Caco-2 (cell line): ENCODE results near the gene EPHA1. TPM values are rescaled to one million over a fixed set of nuclear protein-coding genes. Genes with fewer than 3 reads are reported as not detected.

Experiments used
- BruUV-seq: library from RNA; stranded (reverse); fragments of 400-500 nt; replicated peaks from 2 replicates; lab custom pipeline; 2021; lab: Mats Ljungman, UMichigan
- CTCF ChIA-PET: fragments of 300-600 bp; sonication (Branson Sonifier 250); formaldehyde crosslinking; loops from one replicate; lab custom pipeline; 2022; ENCODE audit warnings: antibody characterized with exemption; lab: Charles Lee
- POLR2A ChIA-PET: fragments of 300-600 bp; sonication (Branson Sonifier 250); formaldehyde crosslinking; loops from one replicate; lab custom pipeline; 2022; ENCODE audit warnings: antibody characterized with exemption; lab: Charles Lee
- DNase-seq, 2 experiments: peaks; one replicate each; pipeline versions ENCODE4 v3.0.0 to v3.0.0-alpha.2; 2020 to 2022
- H3K27me3 ChIP-seq: replicated peaks from 2 replicates; pipeline ENCODE4 v1.6.0; 2011; ENCODE audit warnings: low read length; ENCODE audit not compliant: control insufficient read depth, insufficient read depth
- H3K36me3 ChIP-seq: 2 replicates; pipeline ENCODE4 v1.5.1; 2011; ENCODE audit warnings: low read length; ENCODE audit not compliant: control insufficient read depth, insufficient read depth
- H3K4me1 ChIP-seq: fragments of 250-450 bp; sonication (Bioruptor Pico); 2 replicates; pipeline ENCODE4 v1.5.1; 2020; ENCODE audit warnings: mild to moderate bottlenecking
- H3K4me3 ChIP-seq: 2 replicates; pipeline ENCODE4 v1.5.1; 2011; ENCODE audit warnings: low read depth, mild to moderate bottlenecking, control low read depth, low read length
- H3K9me3 ChIP-seq: fragments of 250-450 bp; sonication (Bioruptor Pico); 2 replicates; pipeline ENCODE4 v1.5.1; 2020; ENCODE audit warnings: mild to moderate bottlenecking, moderate library complexity
- H3K27ac Mint-ChIP-seq: one replicate; pipeline ENCODE4 v1.8.0; 2022; ENCODE audit warnings: mixed read lengths; ENCODE audit not compliant: unreplicated experiment
- H3K27me3 Mint-ChIP-seq: one replicate; pipeline ENCODE4 v1.8.0; 2022; ENCODE audit warnings: mixed read lengths; ENCODE audit not compliant: insufficient read depth, unreplicated experiment
- H3K36me3 Mint-ChIP-seq: one replicate; pipeline ENCODE4 v1.8.0; 2022; ENCODE audit warnings: mild to moderate bottlenecking, mixed read lengths; ENCODE audit not compliant: insufficient read depth, unreplicated experiment
- H3K4me1 Mint-ChIP-seq: one replicate; pipeline ENCODE4 v1.8.0; 2022; ENCODE audit warnings: low read depth, mixed read lengths; ENCODE audit not compliant: unreplicated experiment
- H3K4me3 Mint-ChIP-seq: one replicate; pipeline ENCODE4 v1.8.0; 2022; ENCODE audit warnings: mild to moderate bottlenecking, moderate library complexity, mixed read lengths; ENCODE audit not compliant: unreplicated experiment
- H3K9me3 Mint-ChIP-seq: one replicate; pipeline ENCODE4 v1.8.0; 2022; ENCODE audit warnings: mixed read lengths; ENCODE audit not compliant: unreplicated experiment
- CTCF ChIP-seq, 2 experiments: fragments of 200-600 bp in 1 of 2; IDR thresholded peaks; 1 replicate in 1 of 2; 2 replicates in 1 of 2; pipeline versions ENCODE4 v1.5.1 to v1.8.0; 2011 to 2022; ENCODE audit warnings: antibody characterized with exemption in 1 of 2, control low read depth in 1 of 2, inconsistent platforms in 1 of 2, low read depth in 1 of 2, low read length in 1 of 2, mild to moderate bottlenecking in 1 of 2, moderate library complexity in 1 of 2; ENCODE audit not compliant: insufficient read depth in 1 of 2, severe bottlenecking in 1 of 2, unreplicated experiment in 1 of 2
- intact Hi-C: fragments of 100-400 bp; cut with micrococcal nuclease; formaldehyde crosslinking; loops from one replicate; pipeline ENCODE4 v1.10.0; 2022; ENCODE audit not compliant: unreplicated experiment
- total RNA-seq: library from RNA; stranded (reverse); gene quantifications from 2 replicates; pipeline ENCODE4 v1.2.3, GENCODE V29; 2022

EPHA1 gene
- total RNA-seq, 1 experiment from 2014 or later: 66.6 TPM

DNA sequence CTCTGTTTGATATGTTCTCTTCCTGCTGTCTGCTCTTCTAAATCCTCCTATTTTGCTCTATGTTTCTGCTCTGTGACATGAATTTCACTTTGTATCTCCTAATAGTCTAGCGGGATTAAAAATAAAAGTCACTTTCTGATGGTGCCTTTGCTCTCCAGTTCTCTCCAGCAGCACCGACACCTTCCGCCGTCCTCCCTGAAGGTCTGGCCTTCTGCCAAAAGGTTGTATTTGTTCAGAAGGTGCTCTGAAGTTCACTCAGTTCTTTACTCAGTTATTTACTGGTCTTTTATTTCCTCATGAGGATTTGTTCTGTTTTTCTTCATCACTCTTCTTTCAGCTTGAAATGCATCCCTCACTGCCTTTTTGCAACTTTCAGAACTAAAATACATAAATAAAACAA is 11.2 kb upstream of the EPHA1 start:
- Histone ChIP-seq H3K4me3 (no peak overlapping the region), H3K36me3 (no peaks in the 10 kb centered on the region; the same call in 1 of the 2 replicates), H3K9me3 (peaks cover 3% of the 10 kb centered on the region; the same call in 1 of the 2 replicates), H3K4me1 (no peaks in the 10 kb centered on the region; the same call in 1 of the 2 replicates), H3K27me3 (no peaks in the 10 kb centered on the region)
- DNase-seq: no peak
- no peak for TF ChIP-seq CTCF (IDR thresholded peaks at IDR 0.05; ENCODE audit: insufficient read depth in 1 of 2, low read depth in 1 of 2, low read length in 1 of 2, severe bottlenecking in 1 of 2, unreplicated experiment in 1 of 2)
- intact Hi-C loops: no loop called here
- no peaks in the 10 kb centered on the region for H3K36me3 Mint-ChIP-seq
- no peak overlapping the region for H3K27ac Mint-ChIP-seq
- no peaks in the 10 kb centered on the region for H3K9me3 Mint-ChIP-seq
- H3K4me1 Mint-ChIP-seq: peaks cover 13% of the 10 kb centered on the region
- no peak overlapping the region for H3K4me3 Mint-ChIP-seq
- CTCF ChIA-PET: no interaction called here
- POLR2A ChIA-PET: no interaction called here
- no TSS peak for BruUV-seq
- H3K27me3 Mint-ChIP-seq: no peaks in the 10 kb centered on the region

DNA sequence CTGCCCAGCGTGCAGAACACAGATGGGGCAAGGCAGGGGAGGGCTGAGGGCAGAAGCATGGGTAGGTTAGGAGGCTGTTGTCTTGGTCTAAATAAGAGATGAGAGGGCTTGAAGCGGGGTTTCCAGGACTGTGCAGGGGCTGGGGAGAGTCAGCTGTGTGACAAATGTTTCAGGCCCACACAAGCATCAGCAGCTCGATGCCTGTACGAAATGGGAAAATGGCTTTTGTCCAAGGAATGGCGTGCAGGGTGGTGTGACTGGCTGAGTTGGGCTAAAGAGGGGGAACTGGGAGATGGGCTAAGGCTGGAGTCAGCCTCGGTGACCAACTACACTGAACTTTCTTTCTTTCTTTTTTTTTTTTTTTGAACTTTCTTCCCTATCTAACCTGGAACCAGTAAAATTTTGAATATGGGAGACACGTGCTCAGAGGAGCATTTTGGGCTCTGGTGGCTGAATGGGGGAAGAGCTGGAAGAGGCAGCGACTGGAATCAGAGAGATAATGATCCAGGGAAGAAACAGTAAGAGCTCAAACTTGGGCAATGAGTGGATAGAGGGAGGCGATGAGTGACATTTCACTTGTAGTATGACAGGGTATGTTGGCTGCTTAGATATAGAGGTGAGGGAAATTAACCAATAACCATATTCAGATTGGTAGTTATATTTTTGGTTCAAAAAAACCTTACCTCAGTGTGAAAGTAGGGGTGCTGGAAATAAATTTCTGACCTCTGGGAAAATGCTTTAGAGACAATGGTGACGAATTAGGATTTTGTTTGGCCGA is 10.2 kb upstream of the EPHA1 start:
- H3K4me3 Mint-ChIP-seq: no peak overlapping the region
- Histone ChIP-seq H3K36me3 (no peaks in the 10 kb centered on the region; the same call in 1 of the 2 replicates), H3K4me1 (no peaks in the 10 kb centered on the region; the same call in 1 of the 2 replicates), H3K9me3 (peaks cover 3% of the 10 kb centered on the region; the same call in 1 of the 2 replicates), H3K4me3 (no peak overlapping the region), H3K27me3 (no peaks in the 10 kb centered on the region)
- no peaks in the 10 kb centered on the region for H3K36me3 Mint-ChIP-seq
- no TSS peak for BruUV-seq
- no peaks in the 10 kb centered on the region for H3K9me3 Mint-ChIP-seq
- intact Hi-C loops: no loop called here
- ChIA-PET POLR2A (no interaction called here), CTCF (no interaction called here)
- H3K27ac Mint-ChIP-seq: no peak overlapping the region
- no peaks in the 10 kb centered on the region for H3K27me3 Mint-ChIP-seq
- no peak for DNase-seq
- TF ChIP-seq CTCF (IDR thresholded peaks at IDR 0.05; ENCODE audit: insufficient read depth in 1 of 2, low read depth in 1 of 2, low read length in 1 of 2, severe bottlenecking in 1 of 2, unreplicated experiment in 1 of 2): no peak
- peaks cover 16% of the 10 kb centered on the region for H3K4me1 Mint-ChIP-seq

DNA sequence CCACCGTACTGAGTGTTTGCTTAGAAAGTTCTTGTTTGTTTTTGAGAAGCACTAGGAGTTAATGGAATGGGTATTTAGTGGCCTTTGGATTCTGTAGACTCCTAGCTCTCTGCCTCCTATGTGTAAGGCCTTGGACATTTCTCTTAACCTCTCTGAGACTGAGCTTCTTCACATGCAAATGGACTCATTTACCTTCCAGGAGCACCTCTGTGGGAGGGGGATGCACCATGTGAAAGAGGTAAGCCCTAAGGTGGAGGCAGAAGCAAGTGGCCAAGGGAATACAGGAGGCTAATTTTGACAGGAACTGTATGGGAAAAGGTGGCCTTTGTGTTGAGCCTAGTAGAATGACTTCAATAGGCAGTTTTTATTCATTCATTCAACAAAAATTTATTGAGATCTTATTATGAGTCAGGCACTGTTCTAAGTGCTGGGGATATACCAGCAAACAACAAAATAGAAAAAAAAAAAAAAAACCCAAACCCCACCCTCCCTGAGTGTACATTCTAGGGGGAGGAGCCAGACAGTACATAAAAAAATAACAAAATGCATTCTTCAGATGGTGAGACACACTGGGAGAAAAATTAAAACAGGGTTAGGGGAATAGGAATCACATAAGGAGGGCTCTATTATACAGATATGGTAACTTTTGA is 9.2 kb upstream of the EPHA1 start:
- Histone ChIP-seq H3K4me3 (no peak overlapping the region), H3K4me1 (peaks cover 8% of the 10 kb centered on the region), H3K27me3 (no peaks in the 10 kb centered on the region), H3K36me3 (no peaks in the 10 kb centered on the region; the same call in 1 of the 2 replicates), H3K9me3 (peaks cover 3% of the 10 kb centered on the region; the same call in 1 of the 2 replicates)
- DNase-seq: no peak
- H3K9me3 Mint-ChIP-seq: no peaks in the 10 kb centered on the region
- intact Hi-C loops: loop anchor here (2.0 kb wide), 2 partner anchors 55 to 107 kb away; no protein-coding TSS in a partner anchor
- H3K36me3 Mint-ChIP-seq: no peaks in the 10 kb centered on the region
- BruUV-seq: no TSS peak
- H3K27me3 Mint-ChIP-seq: no peaks in the 10 kb centered on the region
- ChIA-PET CTCF (interaction anchor here (0.7 to 1.6 kb wide), 2 partner anchors 49 to 259 kb away, joined by 4 to 5 read pairs; no protein-coding TSS in a partner anchor), POLR2A (no interaction called here)
- H3K4me3 Mint-ChIP-seq: no peak overlapping the region
- no peak for TF ChIP-seq CTCF (IDR thresholded peaks at IDR 0.05; ENCODE audit: insufficient read depth in 1 of 2, low read depth in 1 of 2, low read length in 1 of 2, severe bottlenecking in 1 of 2, unreplicated experiment in 1 of 2)
- H3K27ac Mint-ChIP-seq: no peak overlapping the region
- H3K4me1 Mint-ChIP-seq: peaks cover 23% of the 10 kb centered on the region
